KG1 (cell line): ENCODE results near the gene ZFYVE1.
A peak's percentile ranks its signal among the peaks of the same experiment; 100 is the strongest.
"Not testable (repeated sequence)": the region's sequence is repeated elsewhere in the genome, so short reads cannot be mapped to it uniquely, and the experiment has no call there.

Experiments used
- DNase-seq: peaks from one replicate; lab custom pipeline; 2025; lab: John Stamatoyannopoulos, UW

ZFYVE1 gene

GRCh38 chr14:72957213-72957612 lies 69.7 kb downstream of the ZFYVE1 start:
- no peak for DNase-seq

- DNase-seq = not testable (repeated sequence)
These were observed 70.2 kb downstream of the ZFYVE1 start for GRCh38 chr14:72956741-72957140.

- DNase-seq = no peak
These were observed 74.7 kb downstream of the ZFYVE1 start for GRCh38 chr14:72952171-72952570.

DNA sequence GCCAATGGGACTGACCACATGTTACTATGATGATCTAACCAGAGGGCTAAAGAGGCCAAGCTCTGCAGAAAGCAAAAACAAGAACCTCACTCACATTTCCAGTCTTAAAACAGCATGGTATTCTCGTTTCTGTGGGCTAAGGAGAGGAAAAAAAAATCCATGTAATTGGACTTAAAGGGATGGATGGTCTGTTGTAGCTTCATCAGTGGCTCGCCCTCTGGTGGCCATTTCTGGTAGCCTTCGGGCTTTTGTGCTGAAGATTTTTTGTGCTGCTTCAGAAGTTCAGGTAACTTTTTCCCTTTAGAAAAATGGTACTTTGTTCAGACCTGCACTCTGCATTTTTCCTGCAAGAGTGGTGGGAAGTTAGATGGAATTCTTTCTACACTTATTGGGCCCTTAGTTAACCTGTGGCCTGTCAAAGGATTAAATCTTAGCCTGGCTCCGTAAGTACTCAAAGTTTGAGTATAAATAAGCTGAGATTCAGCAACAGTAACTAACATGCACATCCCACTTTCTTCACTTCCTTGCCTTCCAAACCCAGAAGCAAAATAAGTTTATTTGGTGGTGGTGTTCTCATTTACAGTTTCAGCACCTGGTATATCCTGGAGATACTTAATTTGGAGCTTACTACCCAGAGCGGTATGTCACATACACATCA lies 78.3 kb downstream of the ZFYVE1 start:
- peak; percentile 40 for DNase-seq

DNA sequence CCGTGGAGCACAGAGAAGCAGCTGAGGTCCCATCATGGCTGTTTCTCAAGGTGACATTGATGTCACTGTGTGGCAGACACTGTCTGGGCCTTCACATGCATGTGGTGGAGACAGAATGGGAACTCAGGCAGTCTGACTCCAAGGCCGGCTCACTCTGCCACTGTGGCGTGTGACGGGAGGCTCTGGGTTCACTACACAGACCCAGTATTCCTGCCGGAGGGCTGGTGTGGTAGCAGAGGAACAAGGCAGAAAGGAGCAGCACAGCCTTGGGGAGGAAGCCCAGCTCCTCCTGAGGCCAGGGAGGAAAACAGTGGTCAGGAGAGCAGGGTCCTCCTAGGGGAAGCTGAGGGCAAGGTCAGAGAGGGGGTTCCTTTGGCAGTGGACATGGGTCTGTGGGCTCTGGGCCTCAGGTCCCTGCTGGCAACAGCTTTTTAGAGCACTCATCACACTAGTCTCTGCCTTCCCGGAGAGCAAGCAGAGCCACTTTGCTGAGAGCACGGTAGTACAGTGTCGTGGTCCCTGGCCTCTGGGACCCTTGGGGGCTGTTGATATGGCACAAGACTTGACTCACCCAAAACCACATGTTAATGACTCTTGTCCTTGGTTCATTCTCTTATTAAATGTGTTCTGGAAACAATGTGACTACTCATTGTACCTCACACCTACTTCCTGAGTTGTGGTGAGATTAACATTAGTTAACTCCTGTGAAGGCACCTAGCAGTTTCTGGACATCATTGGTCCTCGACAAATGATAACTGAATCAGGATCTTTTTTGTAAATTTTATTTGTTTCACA lies 79.3 kb downstream of the ZFYVE1 start:
- DNase-seq = no peak

DNA sequence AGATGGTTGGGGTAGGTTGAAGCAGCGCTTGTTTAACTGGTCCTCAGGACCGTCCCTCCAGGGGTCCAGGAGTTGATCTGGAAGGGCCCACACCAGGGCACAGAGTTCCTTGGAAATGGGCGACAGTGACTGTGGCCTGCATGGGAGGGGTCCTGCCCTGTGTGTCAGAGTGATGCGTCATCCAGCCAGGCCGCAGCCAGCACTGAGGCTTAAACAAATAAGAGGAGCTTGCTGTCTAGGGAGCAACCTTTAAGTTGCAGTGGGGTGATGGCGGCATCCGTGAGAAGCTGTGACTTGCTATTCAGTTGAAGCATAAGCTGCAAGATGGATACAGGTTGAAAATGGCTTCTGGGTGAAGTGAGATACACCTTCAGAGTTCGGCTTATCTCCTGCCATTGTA lies 80.4 kb downstream of the ZFYVE1 start:
- DNase-seq = no peak

DNA sequence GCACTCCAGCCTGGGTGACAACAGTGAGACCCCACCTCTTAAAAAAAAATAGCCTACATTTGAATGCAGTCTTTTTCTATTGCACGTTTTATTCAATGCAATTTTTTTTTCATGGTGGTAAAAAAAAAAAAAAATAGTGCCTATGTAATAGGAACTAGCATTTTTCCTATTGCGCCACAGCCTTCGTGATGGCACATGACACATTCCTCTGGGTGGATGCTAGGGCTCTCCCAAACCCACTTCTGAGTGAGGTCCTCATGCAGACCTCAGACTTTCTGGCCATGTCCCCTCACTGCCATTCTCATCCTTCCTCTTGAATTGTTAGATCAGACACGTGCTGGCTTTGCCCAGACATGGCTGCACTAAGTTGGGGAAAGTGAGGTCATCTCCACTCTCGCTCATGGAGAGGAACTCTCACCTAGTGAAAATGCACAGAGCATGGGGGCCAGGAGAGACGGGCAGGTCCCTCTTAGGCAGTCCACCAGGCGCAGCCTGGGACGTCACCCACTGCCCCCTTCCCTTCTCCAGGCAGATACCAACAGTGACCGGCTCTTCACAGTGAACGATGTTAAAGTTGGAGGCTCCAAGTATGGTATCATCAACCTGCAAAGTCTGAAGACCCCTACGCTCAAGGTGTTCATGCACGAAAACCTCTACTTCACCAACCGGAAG lies 81.4 kb downstream of the ZFYVE1 start:
- DNase-seq = no peak

DNA sequence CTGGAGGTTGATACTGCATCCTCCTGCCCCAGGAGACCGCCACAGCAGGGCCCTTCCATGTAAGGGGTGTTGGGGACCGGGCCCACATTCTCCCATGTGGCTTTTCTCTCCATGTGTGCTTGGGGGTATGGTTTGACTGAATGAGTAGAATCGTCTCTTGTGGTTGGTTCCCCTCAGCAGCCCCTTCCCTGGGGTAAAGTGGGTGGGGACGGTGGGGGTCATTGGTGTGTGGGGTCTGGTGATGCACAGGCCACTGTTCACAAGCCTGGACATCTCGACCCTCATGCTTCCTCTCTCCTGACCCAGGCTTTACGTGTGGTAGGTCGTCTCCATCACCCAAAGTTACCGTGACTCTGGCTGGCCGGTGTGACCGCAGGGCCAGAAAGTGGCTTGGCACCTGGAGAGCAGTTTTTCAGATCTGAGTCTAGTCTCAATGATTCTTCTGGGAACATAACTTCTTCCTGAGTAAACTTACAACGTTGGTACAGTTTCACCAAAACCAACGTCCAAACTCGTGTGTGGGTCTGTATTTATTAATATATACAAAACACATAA lies 83.0 kb downstream of the ZFYVE1 start:
- no peak for DNase-seq

DNA sequence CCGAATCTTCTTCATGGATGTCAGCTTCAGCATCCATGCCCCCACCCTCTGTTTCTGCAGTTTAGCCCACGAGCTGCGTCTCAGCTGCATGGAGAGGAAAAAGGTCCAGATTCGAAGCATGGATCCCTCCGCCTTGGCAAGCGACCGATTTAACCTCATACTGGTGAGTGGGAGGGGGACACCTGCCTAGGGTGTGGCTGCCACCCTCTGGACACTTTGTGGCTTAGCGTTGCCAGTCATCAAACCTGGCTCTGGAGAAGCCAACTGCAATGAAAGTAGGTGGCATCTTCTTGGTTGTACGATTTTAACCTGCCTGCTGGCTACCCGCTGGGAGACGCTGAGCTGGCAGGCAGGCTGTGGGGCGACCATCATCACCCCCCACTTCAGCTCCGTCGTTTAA lies 84.0 kb downstream of the ZFYVE1 start:
- no peak for DNase-seq

DNA sequence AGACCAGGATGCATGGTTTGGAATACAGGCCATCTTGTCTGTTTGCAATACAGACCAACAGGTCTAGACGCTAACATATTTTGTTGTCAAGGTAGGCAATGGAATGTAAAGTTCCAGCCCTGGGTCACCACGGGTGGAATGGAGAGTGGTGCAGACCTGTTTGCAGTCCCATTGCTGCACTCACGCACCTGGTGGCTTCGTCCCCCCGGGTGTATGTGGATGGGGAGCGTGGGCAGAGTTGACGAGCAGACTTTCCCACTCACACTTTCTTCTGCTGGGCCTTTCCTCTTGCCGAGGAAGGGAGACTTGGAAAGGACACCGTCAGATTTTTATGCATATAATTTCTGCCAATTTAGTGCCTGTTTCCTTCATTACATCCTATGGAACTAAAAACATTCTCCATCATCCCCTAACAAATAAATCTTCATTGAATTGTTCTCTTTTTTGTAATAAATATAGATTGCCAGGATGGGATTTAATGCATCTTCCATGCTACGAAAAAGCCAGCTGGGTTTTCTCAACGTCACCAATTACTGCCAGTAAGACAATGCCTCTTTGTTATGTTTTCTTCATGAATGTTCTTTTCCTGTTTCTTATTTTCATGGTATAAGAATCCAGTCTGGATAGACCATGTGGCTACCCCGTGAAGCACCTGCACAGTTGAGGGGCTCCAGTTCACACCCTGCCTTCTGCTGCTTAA lies 85.5 kb downstream of the ZFYVE1 start:
- no peak for DNase-seq

DNA sequence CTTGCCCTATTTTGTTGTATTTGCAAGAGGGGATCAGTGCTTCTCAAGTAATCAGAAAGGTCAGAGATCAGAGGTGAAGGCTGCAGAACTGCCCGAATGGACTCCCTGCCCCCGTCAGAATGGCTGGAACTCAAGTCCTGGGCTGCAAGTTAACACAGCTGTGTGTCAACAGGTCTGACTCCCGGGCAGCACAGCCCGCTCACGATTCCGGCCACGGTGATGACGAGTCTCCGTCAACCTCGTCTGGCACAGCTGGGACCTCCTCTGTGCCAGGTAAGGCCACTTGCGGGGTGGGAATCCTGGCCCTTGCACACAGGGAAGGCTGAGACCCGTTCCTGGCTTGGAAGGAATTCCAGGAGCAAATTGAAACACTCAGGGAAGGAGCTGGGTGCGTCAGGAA lies 87.3 kb downstream of the ZFYVE1 start:
- DNase-seq = no peak

- no peak for DNase-seq
These were observed 94.0 kb downstream of the ZFYVE1 start for GRCh38 chr14:72932893-72933292.

- DNase-seq = no peak
These were observed 97.4 kb downstream of the ZFYVE1 start for GRCh38 chr14:72929316-72930080.

GRCh38 chr14:72928872-72929271 lies 98.0 kb downstream of the ZFYVE1 start:
- DNase-seq = no peak

- peak; percentile 76 for DNase-seq
These were observed 100.4 kb downstream of the ZFYVE1 start, which contains the start of gene DCAF4 for GRCh38 chr14:72926292-72927028. Gene DCAF4 (plus strand): TSS chr14:72926464. CDS start chr14:72937979, 11,515 bp downstream.

DNA sequence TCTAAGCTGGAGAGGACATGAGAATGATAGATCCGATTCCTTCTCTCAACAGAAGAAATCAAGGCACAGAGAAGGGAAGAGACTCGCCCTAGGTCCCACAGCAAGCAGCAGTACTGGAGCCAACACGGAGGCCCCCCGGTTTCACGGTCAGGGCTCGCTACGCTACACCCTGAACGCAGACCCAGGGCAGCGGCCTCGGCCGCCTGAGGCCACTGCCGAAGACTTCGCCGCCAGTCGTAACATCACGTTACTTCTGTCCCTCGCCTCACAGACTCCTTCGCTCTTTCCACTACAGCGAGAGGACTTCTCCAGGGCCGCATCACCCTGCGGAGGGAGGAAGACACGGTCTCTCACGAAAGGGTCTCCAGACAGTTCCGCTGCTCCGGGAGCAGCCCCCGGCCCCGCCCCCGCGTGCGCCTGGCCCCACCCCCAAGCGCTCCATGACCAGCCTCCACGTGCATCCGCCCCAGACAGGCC lies 101.1 kb downstream of the ZFYVE1 start:
- DNase-seq = no peak

DNA sequence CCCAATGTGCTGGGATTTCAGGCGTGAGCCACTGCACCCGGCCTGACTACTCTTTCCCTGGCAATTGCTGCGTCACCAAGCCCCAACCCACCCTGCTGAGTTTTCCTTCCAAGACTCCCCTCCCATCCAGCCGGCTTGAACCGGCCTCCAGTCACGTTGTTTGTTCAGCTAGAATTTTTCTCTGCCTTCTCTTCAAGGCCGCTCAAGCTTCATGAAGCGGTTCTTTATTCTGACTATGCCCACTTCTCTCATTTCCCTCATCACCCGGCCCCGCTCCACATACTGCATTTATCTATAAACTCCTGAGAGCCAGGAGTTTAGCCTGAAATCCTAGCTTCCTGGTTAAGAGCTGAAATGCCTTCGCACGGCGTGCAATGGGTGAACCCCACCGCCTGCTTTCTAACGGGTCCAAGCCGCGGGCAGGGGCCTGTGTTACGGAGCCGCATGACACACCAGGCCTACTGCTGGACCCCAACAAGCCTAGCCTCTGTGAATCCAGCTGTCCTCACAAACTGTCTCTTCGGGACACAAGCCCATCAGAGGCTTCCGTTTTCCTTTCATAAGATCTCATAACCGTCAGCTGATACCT lies 101.6 kb downstream of the ZFYVE1 start:
- no peak for DNase-seq

DNA sequence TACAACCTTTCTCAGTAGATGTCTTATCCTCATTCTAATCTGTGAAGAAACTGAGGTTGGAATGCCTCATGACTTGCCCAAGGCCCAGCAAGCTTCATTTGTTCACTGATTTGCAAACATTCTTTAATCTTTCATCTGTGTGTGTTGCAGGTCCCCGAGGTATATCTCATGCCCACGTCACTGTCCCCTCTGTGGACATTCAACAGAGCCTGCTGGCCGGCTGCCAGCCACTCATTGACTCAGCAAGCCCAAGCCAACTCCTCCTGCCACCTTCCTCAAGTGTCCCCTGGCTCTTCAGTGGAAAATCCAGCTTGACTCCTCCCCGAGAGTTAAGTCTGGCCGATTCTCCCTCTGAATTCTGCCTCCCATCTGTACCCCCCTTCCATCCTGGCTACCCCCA lies 102.6 kb downstream of the ZFYVE1 start:
- DNase-seq = no peak

DNA sequence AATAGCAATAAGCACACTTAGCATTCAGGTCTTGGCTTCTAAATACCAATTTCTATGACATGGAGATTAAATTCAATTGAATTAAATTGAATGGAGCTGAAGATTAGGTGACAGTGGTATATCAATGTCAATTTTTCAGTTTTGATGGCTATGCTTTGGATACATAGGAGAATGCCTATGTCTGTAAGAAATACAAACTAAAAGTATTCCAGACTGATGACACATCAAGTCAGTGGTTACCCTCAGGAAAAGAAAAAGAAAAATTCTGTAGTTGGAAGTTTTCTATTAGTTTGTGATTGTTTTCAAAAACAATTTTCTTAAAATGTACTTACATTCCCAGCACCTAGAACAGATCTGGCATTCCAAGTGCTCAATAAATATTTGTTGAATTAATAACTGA lies 105.5 kb downstream of the ZFYVE1 start:
- no peak for DNase-seq

- no peak for DNase-seq
These were observed 106.9 kb downstream of the ZFYVE1 start for GRCh38 chr14:72920008-72920407.
